GM19099 (cell line): ENCODE measurements around the gene ACTL8.

Experiments
- POLR2A ChIP-seq: IDR thresholded peaks from 3 replicates; pipeline ENCODE4 v1.6.1; 2011; ENCODE audit warnings: low read depth; ENCODE audit not compliant: insufficient read length; ENCODE audit errors: extremely low read depth

Gene ACTL8

DNA sequence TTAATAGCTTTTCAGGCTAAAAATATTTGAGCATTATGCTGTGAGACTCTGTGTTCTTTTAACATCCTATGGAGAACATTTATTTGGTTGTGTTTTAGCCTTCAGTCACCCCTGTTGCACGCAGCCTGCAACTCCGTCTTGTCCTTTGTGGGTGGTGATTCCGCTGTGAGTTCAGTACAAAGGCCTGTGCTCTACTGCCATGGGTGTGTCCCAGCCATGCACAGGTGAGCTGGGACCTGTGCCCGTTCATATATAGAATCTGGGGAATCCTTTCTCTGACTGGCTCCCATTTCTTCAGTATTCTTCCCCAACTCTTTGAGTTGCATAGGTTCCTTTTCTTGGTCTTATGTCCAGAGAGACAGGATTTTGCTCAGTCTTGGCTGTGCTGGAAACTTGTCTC, 61.4 kb downstream of the ACTL8 start:
- TF ChIP-seq POLR2A: no peak

GRCh38 chr1:17819129-17819802, 64.1 kb downstream of the ACTL8 start:
- TF ChIP-seq POLR2A: no peak

- TF ChIP-seq POLR2A: no peak
Observed at GRCh38 chr1:17820198-17820597, 65.1 kb downstream of the ACTL8 start.

GRCh38 chr1:17822741-17823426, 67.8 kb downstream of the ACTL8 start:
- no peak for TF ChIP-seq POLR2A

- no peak for TF ChIP-seq POLR2A
Observed at GRCh38 chr1:17825273-17826164, 70.4 kb downstream of the ACTL8 start.

GRCh38 chr1:17826165-17826488, 71.0 kb downstream of the ACTL8 start:
- no peak for TF ChIP-seq POLR2A

GRCh38 chr1:17828991-17829390, 73.9 kb downstream of the ACTL8 start:
- no peak for TF ChIP-seq POLR2A

DNA sequence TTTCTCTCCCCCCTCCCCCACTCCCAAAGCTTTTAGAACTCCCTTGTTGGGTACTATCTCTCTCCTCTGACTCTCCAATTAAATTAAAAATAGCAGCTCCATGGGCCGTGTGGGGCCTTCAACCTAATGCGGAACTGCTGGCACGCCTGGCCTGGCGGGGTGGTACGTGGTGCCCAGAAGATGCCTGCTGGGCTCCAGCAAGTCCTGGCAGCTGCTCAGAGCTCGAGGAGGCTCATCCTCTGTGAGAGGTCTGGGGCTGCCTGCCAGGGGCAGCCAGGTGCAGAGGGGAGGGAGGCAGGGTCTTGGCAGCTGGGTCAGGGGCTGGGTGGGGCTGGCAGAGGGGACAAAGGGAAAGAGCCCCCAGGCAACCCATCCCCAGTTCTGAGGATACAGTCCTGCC, 74.4 kb downstream of the ACTL8 start:
- no peak for TF ChIP-seq POLR2A

DNA sequence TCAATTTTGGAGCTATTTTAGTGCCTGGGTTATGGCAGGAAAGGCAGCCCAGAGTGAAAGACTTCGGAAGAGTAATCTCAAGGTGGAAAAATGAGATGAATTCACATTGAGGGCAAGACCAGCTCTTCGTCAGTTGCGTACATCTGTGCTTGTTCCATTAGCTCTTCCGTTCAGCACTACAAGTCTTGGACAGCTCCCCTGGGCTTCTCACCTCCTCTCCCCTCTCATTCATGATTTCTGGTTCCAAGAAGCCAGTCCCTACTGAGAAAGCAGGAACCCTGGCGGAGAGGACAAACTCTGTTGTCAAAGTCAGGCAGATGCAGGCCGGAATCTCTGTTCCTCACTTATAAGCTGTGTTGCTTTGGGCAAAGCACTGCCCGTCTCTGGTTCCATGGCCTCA, 76.5 kb downstream of the ACTL8 start:
- no peak for TF ChIP-seq POLR2A

- no peak for TF ChIP-seq POLR2A
Observed at GRCh38 chr1:17833661-17834501, 78.7 kb downstream of the ACTL8 start.

DNA sequence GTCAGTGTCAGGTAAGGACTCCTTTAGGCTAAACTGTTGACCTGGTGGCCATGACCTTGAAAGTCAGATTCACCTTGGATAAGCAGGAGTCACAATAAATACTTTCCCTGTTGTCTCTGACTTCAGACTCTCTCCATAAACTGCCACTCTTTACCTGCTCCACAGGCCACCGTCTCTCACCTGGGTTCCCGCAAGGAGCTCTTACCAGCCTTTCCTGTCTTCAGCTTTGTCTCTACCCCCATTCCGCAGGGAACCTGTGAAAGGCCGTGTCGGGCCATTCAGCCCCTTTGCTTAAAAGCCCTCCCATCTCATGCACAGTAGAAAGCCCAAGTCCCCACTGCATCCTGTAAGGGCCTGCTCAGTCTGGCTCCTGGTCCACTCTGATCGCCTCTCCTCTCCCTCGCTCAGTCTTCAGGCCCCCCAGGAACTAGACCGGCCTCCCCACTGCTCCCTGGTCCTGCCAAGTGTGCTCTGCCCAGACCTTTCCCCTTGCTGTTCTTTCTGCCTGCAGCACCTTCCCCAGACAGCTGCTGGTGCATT, 79.5 kb downstream of the ACTL8 start:
- TF ChIP-seq POLR2A: no peak

- no peak for TF ChIP-seq POLR2A
Observed at GRCh38 chr1:17837233-17838030, 82.3 kb downstream of the ACTL8 start.

DNA sequence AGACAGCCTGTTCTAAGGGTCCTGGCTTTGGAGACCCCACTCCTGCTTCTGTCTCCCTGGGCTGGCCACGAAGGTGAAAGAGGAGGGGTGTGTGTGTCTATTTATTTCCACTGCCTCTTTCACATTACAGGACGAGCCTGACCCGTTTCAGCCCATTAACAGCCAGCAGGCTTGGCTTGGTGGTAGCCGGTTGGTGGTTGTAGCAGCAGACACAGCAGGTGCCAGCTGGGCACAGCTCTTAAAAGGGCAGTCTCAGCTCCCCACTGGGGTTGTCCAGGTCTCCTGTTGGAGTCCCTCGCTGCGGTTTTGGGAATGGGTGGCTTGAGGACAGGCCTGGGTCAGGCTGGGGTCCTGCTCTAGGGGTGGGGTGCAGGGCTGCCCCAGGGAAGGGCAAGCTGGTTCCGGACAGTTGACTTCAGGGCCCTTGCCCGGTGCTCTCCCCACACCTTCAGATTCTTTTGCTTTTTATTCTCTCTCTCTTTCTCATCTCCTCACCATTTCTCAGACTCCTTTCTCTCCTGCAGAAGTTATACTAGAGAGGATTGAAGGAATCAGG, 84.6 kb downstream of the ACTL8 start:
- no peak for TF ChIP-seq POLR2A
